H1 (cell line): ENCODE results near the gene UBL4A. TPM values are rescaled to one million over a fixed set of nuclear protein-coding genes. Genes with fewer than 3 reads are reported as not detected.

ENCODE experiments used
- CHD2 ChIP-seq: IDR thresholded peaks from 2 replicates; pipeline ENCODE4 v1.6.1; 2012; ENCODE audit warnings: low read length, improper control_type of control experiment
- CTBP2 ChIP-seq: IDR thresholded peaks from 2 replicates; pipeline ENCODE4 v1.7.0; 2011; ENCODE audit warnings: borderline replicate concordance, mild to moderate bottlenecking, moderate library complexity, mixed read lengths, low read length; ENCODE audit not compliant: insufficient read depth, insufficient read length
- CTCF ChIP-seq, 3 experiments: IDR thresholded peaks; 1 replicate in 2 of 3; 2 replicates in 1 of 3; pipeline versions ENCODE4 v1.5.1 to v1.6.1; 2011; ENCODE audit warnings: low read length in 3 of 3, mild to moderate bottlenecking in 3 of 3, inconsistent platforms in 2 of 3, low read depth in 1 of 3, moderate library complexity in 1 of 3; ENCODE audit not compliant: insufficient read depth in 1 of 3; ENCODE audit errors: control extremely low read depth in 1 of 3
- E2F6 ChIP-seq: IDR thresholded peaks from 2 replicates; pipeline ENCODE4 v1.6.1; 2012; ENCODE audit warnings: inconsistent platforms
- EGR1 ChIP-seq: IDR thresholded peaks from 2 replicates; pipeline ENCODE4 v1.6.1; 2011; ENCODE audit warnings: low read depth, low read length, borderline replicate concordance
- KDM4A ChIP-seq: IDR thresholded peaks from one replicate; pipeline ENCODE4 v1.7.1; 2012; ENCODE audit warnings: low read depth, mild to moderate bottlenecking, moderate library complexity, low read length, inconsistent platforms; ENCODE audit not compliant: severe bottlenecking
- PHF8 ChIP-seq: fragments of 200-600 bp; sonication (generic); conservative IDR thresholded peaks from 2 replicates; pipeline ENCODE4 v1.7.1; 2012; ENCODE audit warnings: low read depth, mild to moderate bottlenecking, inconsistent platforms, low read length, moderate library complexity
- SUZ12 ChIP-seq: fragments of 200-600 bp; sonication (generic); IDR thresholded peaks from 2 replicates; pipeline ENCODE4 v1.6.1; 2012; ENCODE audit warnings: mild to moderate bottlenecking, inconsistent platforms, low read length, moderate library complexity, mixed read lengths
- TBP ChIP-seq: IDR thresholded peaks from 2 replicates; pipeline ENCODE4 v1.6.1; 2011; ENCODE audit warnings: low read depth, low read length, improper control_type of control experiment
- polyA plus RNA-seq, 7 experiments: library from polyadenylated mRNA; depleted of rRNA in 3 of 7; stranded (reverse) in 5 of 7; unstranded in 2 of 7; fragments of >200 nt in 5 of 7; fragments of 200-250 nt in 2 of 7; gene quantifications; 1 replicate in 5 of 7; 2 replicates in 1 of 7; 4 replicates in 1 of 7; pipeline versions ENCODE4 v1.2.1 to v1.2.3, GENCODE V29; 2011 to 2013; ENCODE audit warnings: missing spikeins in 2 of 7, mixed read lengths in 2 of 7
- total RNA-seq: library from RNA; stranded (reverse); fragmentation: NEBNext Ultra II Directional; extraction: Animal tissue kit (Norgen Biotek cat#: 25700); gene quantifications from 2 replicates; pipeline ENCODE4 v1.2.1, GENCODE V29; 2021

UBL4A gene
- total and polyA plus RNA-seq, 2 of the 8 experiments (the other 6 are each of a cell fraction or from before 2014, with no cell fraction given), result 23.1 to 31.7 TPM

- TF ChIP-seq CTCF (IDR thresholded peaks at IDR 0.05; ENCODE audit: control extremely low read depth in 1 of 3, insufficient read depth in 1 of 3, low read depth in 1 of 3, low read length in 3 of 3) (no peak), CTBP2 (no peak), TBP (peak; percentile 10; the same call in 1 of the 2 replicates), E2F6 (peak; percentile 99), KDM4A (peak; percentile 41), PHF8 (peak; percentile 72; the same call in 1 of the 2 replicates), CHD2 (no peak), SUZ12 (no peak), EGR1 (peak; percentile 12; the same call in 1 of the 2 replicates)
These were observed 7.4 kb downstream of the UBL4A start, which contains the start of gene LAGE3 (continued) for GRCh38 chrX:154478728-154479622.
